ENCODE data around the gene SLC38A10. TPM values are rescaled to one million over a fixed set of nuclear protein-coding genes. Genes with fewer than 3 reads are reported as not detected.

Gene SLC38A10
- total and polyA plus RNA-seq, 2 of the 13 experiments (the other 11 are each of a cell fraction or from before 2014, with no cell fraction given): 23.4 to 55.8 TPM

DNA sequence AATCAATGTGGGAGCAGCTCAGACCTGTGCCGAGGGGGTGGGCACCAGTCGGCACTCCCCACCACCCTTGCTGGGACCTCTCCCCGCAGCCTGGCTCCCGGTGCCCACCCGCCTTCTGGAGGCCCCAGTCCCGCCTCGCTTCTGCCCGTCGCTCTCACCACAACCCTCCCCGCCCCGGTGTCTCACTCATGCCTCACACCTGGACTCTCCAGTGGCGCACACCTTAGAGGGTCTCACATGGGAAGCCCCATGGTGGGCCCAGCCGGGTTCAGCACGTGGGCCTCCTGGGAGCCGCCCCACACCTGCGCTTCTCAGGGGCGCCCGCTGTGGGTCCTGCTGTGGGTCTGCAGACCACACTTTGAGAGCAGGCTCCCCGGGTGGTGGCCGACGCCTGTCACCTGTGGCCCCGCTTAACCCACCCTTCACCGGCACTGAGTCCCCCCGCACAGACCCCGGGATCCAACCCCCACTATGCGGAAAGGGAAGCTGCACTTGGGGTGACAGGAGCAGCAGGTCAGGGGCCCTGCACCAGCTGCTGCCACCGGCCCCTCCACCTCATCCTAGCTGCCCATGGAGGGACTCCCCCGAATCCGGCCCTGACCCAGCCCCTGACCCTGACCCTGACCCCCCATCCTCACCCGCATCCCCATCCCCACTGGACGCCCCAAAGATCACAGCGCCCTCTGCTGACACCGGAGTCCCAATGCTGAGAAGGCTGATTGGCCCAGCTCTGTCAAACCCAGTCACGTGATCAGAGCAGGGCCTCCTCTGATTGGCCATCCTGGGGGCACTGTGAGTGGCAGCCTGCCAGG is 27.4 kb upstream of the SLC38A10 start (continued):
- TF ChIP-seq GABPA (IDR thresholded peaks at IDR 0.05; ENCODE audit: low read depth, low read length) (no peak), GABPA (CRISPR knock-in tag; IDR thresholded peaks at IDR 0.05; ENCODE audit: low read depth) (no peak), HOXA9 (CRISPR knock-in tag; IDR thresholded peaks at IDR 0.05; ENCODE audit: borderline replicate concordance) (no peak), NR2F1 (CRISPR knock-in tag; IDR thresholded peaks at IDR 0.05) (0 out of 4 replicates have a peak, but pooled peaks of 1 of the 2 experiments have one; percentile 33), NFYB (CRISPR knock-in tag; IDR thresholded peaks at IDR 0.05) (peak; percentile 90), ZNF709 (CRISPR knock-in tag; IDR thresholded peaks at IDR 0.05) (no peak), RAD21 (CRISPR knock-in tag; IDR thresholded peaks at IDR 0.05) (peak; percentile 34; the same call in 1 of the 2 replicates), RNF2 (conservative IDR thresholded peaks at IDR 0.05; ENCODE audit: low read depth) (no peak), YEATS2 (CRISPR knock-in tag; IDR thresholded peaks at IDR 0.05; ENCODE audit: borderline replicate concordance) (0 out of 2 replicates have a peak, but pooled peaks have one; percentile 17), PHF8 (CRISPR knock-in tag; IDR thresholded peaks at IDR 0.05) (no peak), POGZ (CRISPR knock-in tag; IDR thresholded peaks at IDR 0.05) (no peak), TEAD3 (CRISPR knock-in tag; optimal IDR thresholded peaks at IDR 0.05; ENCODE audit: borderline replicate concordance) (no peak), ZNF230 (CRISPR knock-in tag; IDR thresholded peaks at IDR 0.05) (no peak), SETDB1 (CRISPR knock-in tag; IDR thresholded peaks at IDR 0.05; ENCODE audit: borderline replicate concordance) (no peak), ISX (CRISPR knock-in tag; conservative IDR thresholded peaks at IDR 0.05) (no peak), NFYC (CRISPR knock-in tag; IDR thresholded peaks at IDR 0.05) (peak; percentile 88), ZNF124 (CRISPR knock-in tag; IDR thresholded peaks at IDR 0.05) (no peak), GATAD1 (CRISPR knock-in tag; IDR thresholded peaks at IDR 0.05) (0 out of 2 replicates have a peak, but pooled peaks have one; percentile 32), ZNF235 (CRISPR knock-in tag; IDR thresholded peaks at IDR 0.05; ENCODE audit: borderline replicate concordance) (peak; percentile 59; the same call in 1 of the 2 replicates), ZNF207 (IDR thresholded peaks at IDR 0.05; ENCODE audit: borderline replicate concordance) (peak; percentile 72; the same call in 1 of the 2 replicates), SIN3B (IDR thresholded peaks at IDR 0.05; ENCODE audit: low read length) (no peak), AGO2 (optimal IDR thresholded peaks at IDR 0.05; ENCODE audit: low read depth, low read length) (peak; percentile 11), ZNF317 (CRISPR knock-in tag; IDR thresholded peaks at IDR 0.05) (no peak), NR2F6 (IDR thresholded peaks at IDR 0.05) (peak; percentile 59), NR2F6 (CRISPR knock-in tag; IDR thresholded peaks at IDR 0.05) (peak; percentile 35; the same call in 1 of the 2 replicates), STAG1 (CRISPR knock-in tag; IDR thresholded peaks at IDR 0.05) (0 out of 2 replicates have a peak, but pooled peaks have one; percentile 23), ZBTB21 (CRISPR knock-in tag; IDR thresholded peaks at IDR 0.05) (no peak), BHLHE40 (IDR thresholded peaks at IDR 0.05; ENCODE audit: low read length) (peak; percentile 34; the same call in 1 of the 2 replicates), ZNF367 (CRISPR knock-in tag; IDR thresholded peaks at IDR 0.05; ENCODE audit: borderline replicate concordance) (no peak), NR2C2 (CRISPR knock-in tag; IDR thresholded peaks at IDR 0.05; ENCODE audit: borderline replicate concordance) (0 out of 2 replicates have a peak, but pooled peaks have one; percentile 35)
- TF ChIP-seq, protein P1, sequence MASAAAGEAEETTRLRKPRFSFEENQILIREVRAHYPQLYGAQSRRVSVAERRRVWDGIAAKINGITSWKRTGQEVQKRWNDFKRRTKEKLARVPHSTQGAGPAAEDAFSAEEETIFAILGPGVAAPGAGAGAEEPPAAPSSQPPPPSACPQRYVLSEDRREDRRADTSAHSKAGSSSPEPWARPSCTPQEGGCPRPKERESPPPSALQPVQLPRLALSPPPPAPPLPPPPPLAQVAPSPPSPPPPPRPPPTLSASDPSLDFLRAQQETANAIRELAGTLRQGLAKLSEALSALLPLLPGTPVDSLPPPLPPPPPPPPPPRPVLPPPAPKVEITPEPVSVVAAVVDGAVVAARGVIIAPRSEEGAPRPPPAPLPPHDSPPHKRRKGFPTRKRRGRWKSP (CRISPR knock-in tag; IDR thresholded peaks at IDR 0.05): no peak
- TF ChIP-seq, protein P2, sequence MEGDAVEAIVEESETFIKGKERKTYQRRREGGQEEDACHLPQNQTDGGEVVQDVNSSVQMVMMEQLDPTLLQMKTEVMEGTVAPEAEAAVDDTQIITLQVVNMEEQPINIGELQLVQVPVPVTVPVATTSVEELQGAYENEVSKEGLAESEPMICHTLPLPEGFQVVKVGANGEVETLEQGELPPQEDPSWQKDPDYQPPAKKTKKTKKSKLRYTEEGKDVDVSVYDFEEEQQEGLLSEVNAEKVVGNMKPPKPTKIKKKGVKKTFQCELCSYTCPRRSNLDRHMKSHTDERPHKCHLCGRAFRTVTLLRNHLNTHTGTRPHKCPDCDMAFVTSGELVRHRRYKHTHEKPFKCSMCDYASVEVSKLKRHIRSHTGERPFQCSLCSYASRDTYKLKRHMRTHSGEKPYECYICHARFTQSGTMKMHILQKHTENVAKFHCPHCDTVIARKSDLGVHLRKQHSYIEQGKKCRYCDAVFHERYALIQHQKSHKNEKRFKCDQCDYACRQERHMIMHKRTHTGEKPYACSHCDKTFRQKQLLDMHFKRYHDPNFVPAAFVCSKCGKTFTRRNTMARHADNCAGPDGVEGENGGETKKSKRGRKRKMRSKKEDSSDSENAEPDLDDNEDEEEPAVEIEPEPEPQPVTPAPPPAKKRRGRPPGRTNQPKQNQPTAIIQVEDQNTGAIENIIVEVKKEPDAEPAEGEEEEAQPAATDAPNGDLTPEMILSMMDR (CRISPR knock-in tag; IDR thresholded peaks at IDR 0.05): peak; percentile 75

Data from HepG2 (cell line).